HEK293 (cell line): ENCODE results near the gene NOS1AP.
"Not testable (repeated sequence)": the region's sequence is repeated elsewhere in the genome, so short reads cannot be mapped to it uniquely, and the experiment has no call there.

Experiments
- CTCF ChIP-seq: fragments of 450-650 bp; formaldehyde crosslinking; IDR thresholded peaks from 2 replicates; pipeline ENCODE4 v1.5.1; 2016; ENCODE audit warnings: missing biosample characterization, missing genetic modification characterization
- RBAK ChIP-seq: fragments of 450-650 bp; formaldehyde crosslinking; IDR thresholded peaks from 2 replicates; pipeline ENCODE4 v1.5.1; 2016; ENCODE audit warnings: missing biosample characterization, missing genetic modification characterization
- ZNF2 ChIP-seq: fragments of 450-650 bp; formaldehyde crosslinking; IDR thresholded peaks from 2 replicates; pipeline ENCODE4 v1.5.1; 2016; ENCODE audit warnings: missing biosample characterization, missing genetic modification characterization
- ZNF449 ChIP-seq: fragments of 450-650 bp; formaldehyde crosslinking; IDR thresholded peaks from 2 replicates; pipeline ENCODE4 v1.5.1; 2017; ENCODE audit warnings: missing biosample characterization, mild to moderate bottlenecking, missing genetic modification characterization, moderate library complexity
- ZNF830 ChIP-seq: fragments of 450-650 bp; IDR thresholded peaks from 2 replicates; pipeline ENCODE4 v1.5.0; 2018; ENCODE audit warnings: missing biosample characterization, missing genetic modification characterization, low read depth, mild to moderate bottlenecking, moderate library complexity
- TF ChIP-seq, protein P1 (sequence below): fragments of 450-650 bp; formaldehyde crosslinking; IDR thresholded peaks from 2 replicates; pipeline ENCODE4 v1.5.1; 2016; ENCODE audit warnings: missing biosample characterization, missing genetic modification characterization
- TF ChIP-seq, protein P2 (sequence below): fragments of 450-650 bp; formaldehyde crosslinking; IDR thresholded peaks from 2 replicates; pipeline ENCODE4 v1.5.1; 2016; ENCODE audit warnings: missing biosample characterization, missing genetic modification characterization

- TF ChIP-seq CTCF; ZNF449 (tag by site-specific recombination); ZNF2; ZNF830; RBAK: not testable (repeated sequence)
- TF ChIP-seq, protein P1, sequence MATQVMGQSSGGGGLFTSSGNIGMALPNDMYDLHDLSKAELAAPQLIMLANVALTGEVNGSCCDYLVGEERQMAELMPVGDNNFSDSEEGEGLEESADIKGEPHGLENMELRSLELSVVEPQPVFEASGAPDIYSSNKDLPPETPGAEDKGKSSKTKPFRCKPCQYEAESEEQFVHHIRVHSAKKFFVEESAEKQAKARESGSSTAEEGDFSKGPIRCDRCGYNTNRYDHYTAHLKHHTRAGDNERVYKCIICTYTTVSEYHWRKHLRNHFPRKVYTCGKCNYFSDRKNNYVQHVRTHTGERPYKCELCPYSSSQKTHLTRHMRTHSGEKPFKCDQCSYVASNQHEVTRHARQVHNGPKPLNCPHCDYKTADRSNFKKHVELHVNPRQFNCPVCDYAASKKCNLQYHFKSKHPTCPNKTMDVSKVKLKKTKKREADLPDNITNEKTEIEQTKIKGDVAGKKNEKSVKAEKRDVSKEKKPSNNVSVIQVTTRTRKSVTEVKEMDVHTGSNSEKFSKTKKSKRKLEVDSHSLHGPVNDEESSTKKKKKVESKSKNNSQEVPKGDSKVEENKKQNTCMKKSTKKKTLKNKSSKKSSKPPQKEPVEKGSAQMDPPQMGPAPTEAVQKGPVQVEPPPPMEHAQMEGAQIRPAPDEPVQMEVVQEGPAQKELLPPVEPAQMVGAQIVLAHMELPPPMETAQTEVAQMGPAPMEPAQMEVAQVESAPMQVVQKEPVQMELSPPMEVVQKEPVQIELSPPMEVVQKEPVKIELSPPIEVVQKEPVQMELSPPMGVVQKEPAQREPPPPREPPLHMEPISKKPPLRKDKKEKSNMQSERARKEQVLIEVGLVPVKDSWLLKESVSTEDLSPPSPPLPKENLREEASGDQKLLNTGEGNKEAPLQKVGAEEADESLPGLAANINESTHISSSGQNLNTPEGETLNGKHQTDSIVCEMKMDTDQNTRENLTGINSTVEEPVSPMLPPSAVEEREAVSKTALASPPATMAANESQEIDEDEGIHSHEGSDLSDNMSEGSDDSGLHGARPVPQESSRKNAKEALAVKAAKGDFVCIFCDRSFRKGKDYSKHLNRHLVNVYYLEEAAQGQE (tag by site-specific recombination) = not testable (repeated sequence)
- TF ChIP-seq, protein P2, sequence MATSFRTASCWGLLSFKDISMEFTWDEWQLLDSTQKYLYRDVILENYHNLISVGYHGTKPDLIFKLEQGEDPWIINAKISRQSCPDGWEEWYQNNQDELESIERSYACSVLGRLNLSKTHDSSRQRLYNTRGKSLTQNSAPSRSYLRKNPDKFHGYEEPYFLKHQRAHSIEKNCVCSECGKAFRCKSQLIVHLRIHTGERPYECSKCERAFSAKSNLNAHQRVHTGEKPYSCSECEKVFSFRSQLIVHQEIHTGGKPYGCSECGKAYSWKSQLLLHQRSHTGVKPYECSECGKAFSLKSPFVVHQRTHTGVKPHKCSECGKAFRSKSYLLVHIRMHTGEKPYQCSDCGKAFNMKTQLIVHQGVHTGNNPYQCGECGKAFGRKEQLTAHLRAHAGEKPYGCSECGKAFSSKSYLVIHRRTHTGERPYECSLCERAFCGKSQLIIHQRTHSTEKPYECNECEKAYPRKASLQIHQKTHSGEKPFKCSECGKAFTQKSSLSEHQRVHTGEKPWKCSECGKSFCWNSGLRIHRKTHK (tag by site-specific recombination) = not testable (repeated sequence)
Observed at GRCh38 chr1:162082080-162082479, 12.6 kb downstream of the NOS1AP start.
